GM21423 (cell line): ENCODE data around the gene MECP2.

ENCODE experiments used
- ATAC-seq: cut with Tn5 transposase; IDR thresholded peaks from one replicate; pipeline ENCODE4 v1.9.1; 2021; ENCODE audit warnings: mild to moderate bottlenecking, moderate library complexity; ENCODE audit not compliant: unreplicated experiment

MECP2 gene

DNA sequence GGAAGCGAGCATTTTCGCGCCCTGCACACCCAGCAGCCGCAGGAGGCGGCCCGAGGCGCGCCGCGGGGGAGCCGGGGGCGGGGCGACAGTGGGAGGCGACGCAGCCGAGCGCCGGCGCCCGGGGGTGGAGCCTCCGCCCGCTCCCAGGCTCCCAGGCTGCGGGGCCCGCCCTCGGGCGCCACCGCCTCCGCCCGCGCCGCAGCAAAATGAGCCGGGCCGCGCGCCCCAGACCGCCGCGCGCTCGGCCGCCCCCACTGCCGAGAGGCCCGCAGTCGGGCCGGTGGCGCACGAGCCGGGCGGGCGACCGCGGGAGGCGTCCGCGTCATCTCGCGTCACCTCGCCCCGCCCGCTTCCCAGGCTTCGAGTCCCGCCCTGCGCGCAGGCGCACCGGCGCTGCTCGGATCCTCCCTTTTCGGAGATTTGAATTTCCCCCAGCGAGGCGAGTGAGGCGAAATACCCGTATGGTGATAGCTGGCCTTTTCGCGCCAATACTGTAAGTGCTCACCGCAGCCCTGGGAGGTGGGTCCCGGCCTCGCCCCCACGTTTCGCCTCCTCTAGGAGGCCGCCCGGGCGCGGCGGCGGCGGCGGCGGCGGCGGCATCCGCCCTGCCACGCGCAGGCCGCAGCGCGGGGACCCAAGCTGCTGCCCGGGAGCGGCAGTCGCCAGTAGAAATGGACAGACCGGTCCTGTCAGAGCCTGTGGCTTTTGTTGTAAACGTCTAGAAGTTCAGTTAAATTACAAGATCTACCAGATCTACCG lies 125.0 kb downstream of the MECP2 start, which contains the start of gene TMEM187:
Gene TMEM187, plus strand, starts transcription at position 387 of the 759 bp plus-strand sequence. CDS start 9,309 bp downstream, outside the sequence.
- peak; percentile 43 for ATAC-seq
